CD4-positive, alpha-beta T cell treated with Interleukin-10 for 1 hour (primary cell): Measurements from ENCODE around the gene PLA2G4D.

Experiments
- DNase-seq: peaks from one replicate; pipeline ENCODE4 v3.0.0-alpha.2; 2020

Gene PLA2G4D, protein sequence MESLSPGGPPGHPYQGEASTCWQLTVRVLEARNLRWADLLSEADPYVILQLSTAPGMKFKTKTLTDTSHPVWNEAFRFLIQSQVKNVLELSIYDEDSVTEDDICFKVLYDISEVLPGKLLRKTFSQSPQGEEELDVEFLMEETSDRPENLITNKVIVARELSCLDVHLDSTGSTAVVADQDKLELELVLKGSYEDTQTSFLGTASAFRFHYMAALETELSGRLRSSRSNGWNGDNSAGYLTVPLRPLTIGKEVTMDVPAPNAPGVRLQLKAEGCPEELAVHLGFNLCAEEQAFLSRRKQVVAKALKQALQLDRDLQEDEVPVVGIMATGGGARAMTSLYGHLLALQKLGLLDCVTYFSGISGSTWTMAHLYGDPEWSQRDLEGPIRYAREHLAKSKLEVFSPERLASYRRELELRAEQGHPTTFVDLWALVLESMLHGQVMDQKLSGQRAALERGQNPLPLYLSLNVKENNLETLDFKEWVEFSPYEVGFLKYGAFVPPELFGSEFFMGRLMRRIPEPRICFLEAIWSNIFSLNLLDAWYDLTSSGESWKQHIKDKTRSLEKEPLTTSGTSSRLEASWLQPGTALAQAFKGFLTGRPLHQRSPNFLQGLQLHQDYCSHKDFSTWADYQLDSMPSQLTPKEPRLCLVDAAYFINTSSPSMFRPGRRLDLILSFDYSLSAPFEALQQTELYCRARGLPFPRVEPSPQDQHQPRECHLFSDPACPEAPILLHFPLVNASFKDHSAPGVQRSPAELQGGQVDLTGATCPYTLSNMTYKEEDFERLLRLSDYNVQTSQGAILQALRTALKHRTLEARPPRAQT

DNA sequence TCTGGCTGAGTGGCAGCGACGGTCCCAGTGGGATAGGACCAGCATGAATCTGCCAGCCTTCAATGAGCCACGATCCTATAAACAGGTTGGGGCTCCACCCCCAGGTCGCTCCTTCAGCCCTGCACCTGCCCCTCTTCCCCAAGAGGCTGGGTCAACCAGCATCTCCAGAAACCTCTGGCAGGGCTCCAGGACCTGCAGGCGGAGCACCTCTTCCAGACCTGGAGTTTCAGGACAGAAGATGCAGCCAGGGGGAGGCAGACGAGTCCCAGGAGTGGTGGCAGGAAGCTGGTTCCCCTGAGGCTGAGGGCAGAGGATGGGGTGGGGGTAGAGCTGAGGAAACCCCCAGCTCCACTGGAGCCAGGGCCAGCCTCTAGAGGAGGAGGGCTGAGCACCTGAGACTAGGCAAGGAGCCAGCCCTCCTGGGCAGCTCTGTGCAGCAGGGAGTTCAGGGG is at the start of gene PLA2G4D:
Gene PLA2G4D (minus strand): TSS at position 51 of the 452 bp plus-strand sequence. CDS start 103 bp downstream, outside the sequence.
- DNase-seq, result no peak

DNA sequence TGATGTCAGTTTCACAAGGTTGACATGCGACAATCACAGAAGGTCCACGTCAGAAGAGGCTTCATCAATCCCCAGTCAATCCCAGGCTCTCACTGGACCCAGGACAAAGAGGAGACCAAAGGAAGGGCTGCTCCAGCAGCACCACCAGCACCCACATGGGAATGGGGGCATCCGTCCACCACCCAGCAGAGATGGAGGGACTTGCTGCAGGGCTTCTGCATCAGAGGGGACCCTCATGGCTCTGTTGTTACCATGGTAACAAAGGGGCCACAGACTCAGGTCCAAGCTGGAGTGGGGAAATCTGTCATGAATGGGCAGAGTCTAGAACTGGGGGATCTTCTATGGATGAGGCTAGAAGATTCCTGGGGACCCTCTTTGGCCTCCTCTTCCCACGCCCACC is 49.0 kb upstream of the PLA2G4D start:
- DNase-seq, result no peak

DNA sequence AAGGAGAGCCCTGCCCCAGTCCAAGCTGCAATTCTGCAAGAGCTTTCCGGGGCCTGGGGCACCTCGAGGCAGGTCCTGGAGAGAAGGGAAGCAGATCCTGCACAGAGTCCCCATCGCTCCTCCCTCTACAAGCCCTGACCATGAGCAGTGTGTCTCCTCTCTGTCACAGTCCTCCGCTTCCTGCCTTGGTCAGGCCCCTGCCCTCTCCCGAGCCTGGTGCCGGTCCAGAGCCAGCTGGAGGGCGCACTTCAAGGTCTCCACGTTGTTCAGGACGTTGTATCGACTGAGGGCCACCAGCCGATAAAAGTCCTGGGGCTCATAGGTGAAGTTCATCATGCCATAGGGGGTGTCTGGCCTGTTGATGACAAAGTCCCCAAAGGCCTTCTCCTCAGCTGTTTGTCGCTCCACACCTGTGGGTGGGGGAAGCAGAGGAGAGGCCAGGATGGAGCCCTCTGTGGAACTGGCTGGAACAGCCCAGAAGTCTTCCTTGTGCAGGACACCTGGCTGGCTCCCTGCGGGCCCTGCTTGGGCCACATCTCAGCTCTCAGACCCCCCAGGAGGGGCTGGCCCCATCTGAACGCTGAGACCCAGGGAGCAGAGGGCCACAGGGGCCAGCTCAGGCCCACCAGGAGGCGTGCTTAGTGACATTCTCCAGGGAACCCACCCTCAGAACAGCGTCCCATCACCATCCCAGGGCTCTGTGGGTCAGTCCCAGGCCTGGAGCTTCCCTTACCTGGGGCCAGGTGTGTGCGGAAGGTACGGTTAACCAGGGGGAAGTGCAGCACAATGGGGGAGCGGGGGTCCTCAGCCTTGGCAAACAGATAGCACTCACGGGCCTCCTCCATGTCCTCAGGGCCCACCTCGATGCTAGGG is 47.7 kb upstream of the PLA2G4D start:
- DNase-seq, result no peak

DNA sequence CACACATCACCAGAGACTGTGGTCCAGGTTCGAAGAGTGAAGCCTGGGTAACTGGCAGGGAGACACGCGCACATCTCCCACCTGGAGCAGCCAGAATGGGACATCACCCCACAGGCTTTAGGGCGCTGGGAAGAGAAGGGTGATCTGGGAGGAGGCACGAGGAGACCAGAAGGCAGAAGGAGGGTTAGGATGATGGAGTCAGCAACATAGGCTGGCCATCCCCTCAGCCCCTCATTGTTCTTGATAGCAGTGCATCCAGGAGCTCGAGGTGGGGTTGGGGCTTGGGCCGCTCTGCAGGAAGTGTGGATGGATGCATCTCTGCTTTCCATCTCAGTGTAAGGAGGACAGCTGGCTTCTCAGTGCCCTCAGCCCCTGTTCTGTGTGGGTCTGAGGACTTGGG is 46.9 kb upstream of the PLA2G4D start:
- DNase-seq, result no peak

DNA sequence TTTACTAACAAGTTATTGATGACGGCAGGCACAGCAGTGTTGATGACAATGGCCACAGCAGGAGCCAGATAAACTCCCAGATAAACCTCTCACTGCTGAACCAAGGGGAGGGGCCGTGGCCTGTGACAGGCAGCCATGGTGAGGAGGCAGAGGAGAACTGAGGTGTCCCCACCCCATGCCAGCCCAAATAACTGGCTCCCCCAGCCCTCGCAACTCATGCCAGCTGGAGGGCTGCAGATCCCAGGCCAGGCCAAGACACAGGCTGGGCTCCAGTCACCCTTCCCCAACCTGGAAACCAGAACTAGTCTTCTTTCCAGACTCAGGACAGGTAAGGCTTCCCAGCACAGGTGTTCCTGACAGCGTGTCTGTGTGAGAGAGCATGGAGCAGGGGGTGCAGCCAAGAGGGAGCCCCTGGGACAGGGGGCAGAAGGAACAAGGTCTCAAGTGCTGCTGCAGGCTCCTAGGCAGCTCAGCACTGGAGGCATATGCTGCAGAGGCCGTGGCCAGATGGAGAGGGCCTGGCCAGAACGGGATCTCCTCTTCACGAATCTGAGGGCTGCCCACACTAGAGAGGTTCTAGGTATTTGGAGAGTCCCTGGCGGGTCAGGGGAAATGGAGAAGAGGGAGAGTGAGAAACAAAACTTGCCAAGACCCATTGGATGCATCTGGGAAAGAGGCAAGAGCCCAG is 46.2 kb upstream of the PLA2G4D start:
- no peak for DNase-seq

DNA sequence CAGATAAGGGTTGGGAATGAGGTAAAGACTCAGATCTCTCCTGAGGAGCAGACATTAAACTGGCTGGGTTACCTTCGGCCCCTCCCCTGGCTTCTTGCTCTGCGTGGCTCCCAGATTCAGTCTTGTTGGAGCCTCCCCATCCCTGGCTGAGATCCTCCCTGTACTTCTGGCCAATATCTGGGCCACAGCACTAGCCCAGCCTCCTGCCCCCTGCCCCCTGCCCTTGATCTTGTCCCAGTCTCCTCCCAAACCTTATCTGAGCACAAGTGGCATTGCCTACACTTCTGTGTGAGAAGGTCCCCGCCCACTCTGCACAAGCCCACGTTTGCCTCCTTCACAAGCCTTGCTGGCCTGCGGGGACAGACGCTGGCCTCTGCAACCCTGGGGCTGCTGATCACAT is 45.2 kb upstream of the PLA2G4D start:
- no peak for DNase-seq

DNA sequence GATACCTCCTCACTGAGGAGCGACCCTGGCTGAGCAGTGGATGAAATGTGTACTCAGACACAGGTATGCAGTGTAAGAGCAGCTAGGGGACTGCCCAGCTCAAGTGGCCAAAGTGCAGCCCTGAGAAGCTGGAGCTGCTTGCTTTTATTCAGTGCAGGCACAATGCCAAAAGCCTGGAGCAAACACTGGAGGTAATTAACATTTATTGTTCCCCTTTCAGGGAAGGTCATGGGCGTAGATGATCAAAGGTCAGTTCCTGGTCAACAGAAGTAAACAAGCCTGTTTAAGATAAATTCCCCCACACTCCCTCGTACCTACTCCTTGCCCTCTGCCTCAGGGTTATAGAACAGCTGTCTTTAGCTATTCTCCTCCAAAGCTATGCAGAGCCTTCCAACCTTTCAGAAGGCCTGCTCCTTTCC is 44.6 kb upstream of the PLA2G4D start:
- DNase-seq, result no peak

DNA sequence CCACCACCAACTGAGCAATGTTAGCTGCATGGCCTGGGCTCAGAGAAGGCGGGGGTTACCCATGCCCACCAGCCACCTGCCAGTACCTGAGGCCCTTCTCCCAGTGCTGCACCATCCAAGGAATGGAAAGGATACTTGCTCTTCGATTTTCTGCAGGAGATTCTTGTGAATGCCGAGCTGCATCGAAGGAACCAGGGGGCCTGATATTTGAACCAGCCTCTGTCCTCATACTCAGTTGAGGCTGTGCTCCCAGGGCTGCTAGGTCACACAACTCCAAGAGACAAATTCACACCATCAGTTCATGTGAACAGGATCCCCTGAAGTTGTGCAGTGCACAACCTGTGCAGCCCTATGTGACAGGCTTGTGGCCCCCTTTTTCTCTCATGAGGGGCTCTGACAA is 44.0 kb upstream of the PLA2G4D start:
- DNase-seq, result no peak

DNA sequence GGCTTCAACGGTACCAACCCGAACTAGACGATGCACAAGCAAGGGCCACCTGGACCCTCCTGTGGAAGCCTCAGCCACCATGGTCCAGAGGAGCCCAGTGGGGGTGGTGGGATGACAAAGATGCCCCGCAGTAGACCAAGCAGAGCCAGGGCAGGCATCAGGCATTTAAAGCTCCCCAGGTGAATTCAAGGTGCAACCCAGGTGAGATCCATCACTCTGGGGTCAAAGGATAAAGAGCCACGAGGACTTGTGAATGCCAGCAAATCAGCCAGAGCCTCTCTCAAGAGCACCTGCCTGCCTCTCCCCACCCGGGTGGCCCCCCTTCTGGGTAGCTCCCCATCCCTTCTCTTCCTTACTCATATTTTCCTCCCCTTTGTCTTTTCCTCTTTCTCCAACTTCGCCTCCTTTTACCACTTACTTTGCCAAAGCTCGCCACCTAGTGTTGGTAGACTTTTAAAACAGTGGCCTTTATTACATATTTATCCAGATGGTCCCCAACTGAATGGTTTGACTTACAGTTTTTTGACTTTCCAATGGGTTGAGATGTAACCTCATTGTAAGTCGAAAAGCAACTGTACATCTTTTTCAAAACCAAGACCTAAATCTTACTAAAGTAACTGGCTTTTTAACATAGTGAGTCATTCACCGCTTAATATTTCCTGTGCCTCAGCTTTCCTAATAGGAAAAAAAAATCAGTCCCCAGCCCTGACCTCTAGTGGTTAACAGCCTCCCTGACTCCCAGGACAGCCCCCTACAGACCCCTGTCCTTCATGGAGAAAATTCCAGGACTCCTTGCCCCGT is 43.3 kb upstream of the PLA2G4D start:
- DNase-seq, result peak; percentile 32

DNA sequence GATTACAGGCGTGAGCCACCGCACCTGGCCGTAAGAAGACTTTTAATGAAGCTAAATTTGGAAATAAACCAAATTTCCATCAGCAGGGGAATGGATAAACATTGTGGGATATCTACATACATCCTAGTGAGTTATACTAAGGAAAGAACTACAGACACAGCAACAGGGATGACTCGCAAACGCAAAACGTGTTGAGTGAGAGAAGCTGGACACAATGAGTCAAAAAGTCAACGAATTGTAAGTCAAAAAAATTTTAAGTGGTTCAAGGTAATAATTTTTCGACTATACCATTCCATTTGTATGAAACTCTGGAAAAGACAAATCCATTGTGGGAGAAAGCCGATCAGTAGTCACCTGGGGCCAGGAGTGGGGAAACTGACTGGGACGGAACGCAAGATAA is 42.2 kb upstream of the PLA2G4D start:
- no peak for DNase-seq

DNA sequence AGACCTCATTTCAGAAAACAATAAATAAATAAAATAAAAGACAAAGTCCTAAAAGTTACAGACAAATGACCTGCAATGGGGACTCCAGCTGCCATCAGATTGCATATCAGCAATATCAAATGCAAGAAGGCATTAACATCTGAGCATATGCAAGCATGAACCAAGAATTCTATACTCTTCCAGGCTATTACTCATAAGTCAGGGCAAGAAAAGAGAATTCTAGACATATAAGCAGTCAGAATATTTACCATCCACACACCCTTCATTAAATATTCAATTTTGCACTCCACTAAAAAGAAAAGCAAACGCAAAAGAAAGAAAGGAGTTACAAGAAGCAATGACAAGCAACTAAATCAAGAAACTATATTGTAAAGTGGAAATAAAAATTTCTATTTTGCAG is 41.0 kb upstream of the PLA2G4D start:
- no peak for DNase-seq

DNA sequence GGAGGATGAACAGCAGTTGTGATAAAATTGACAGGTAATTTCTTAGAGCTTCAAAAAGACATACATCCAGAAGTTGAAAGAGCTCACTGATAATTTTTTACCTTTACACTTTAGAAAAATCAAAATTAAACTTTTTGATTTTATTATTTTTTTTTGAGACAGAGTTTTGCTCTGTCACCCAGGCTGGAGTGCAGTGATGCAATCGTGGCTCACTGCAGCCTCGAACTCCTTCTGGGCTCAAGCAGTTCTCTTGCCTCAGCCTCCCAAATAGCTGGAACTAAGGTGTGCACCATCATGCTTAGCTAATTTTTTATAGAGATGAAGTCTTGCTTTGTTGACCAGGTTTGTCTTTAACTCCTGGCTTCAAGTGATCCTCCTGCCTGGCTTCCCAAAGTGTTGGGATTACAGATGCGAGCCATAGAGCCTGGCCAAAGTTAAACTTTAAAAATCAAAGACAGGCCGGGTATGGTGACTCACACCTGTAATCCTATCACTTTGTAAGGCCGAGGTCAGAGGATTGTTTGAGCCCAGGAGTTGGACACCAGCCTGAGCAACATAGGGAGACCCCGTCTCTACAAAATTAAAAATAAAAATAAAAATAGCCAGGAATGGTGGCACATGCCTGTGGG is 40.4 kb upstream of the PLA2G4D start:
- DNase-seq, result no peak

DNA sequence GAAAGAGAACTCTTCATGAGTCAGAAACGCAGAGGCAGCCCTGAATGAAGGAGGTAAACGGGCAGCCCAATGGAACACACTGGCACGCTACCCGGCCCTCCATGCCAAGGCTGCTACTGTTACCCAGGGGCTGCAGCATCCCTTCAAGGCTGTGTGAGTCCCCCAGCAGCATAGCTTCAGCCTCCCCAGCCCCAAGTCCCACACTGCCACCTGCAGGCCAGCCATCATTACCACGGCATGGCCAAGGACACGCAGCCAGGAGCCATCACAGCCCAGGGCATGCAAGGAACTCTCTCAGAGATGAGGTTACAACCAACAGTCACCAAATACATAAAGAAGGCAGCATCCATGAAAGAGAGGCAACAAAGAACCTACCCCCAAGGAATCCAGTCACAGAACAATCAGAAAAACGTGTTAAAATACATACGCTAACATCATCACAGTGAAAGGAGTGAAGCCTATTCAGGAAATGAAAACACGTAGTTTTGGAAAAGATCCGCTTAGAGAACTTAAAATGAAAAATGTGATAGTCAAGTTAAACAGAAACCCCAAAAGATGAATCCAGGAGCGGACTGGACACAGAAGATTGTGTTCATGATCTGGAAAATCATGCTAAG is 39.6 kb upstream of the PLA2G4D start:
- DNase-seq, result peak; percentile 30

DNA sequence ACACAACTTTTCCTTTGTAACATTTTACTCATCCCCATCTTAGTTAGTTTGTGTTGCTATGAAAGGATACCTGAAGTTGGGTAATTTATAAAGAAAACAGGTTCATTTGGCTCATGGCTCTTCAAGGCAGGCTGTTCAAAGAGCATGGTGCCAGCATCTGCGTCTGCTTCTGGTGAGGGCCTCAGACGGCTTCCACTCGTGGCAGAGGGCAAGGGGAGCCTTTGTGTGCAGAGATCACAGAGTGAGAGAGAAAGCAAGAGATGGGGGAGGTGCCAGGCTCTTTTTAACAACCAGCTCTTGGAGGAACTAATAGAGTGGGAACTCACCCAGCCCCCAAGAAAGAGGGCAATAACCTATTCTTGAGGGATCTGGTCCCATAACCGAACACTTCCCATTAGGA is 39.0 kb upstream of the PLA2G4D start:
- DNase-seq, result no peak

DNA sequence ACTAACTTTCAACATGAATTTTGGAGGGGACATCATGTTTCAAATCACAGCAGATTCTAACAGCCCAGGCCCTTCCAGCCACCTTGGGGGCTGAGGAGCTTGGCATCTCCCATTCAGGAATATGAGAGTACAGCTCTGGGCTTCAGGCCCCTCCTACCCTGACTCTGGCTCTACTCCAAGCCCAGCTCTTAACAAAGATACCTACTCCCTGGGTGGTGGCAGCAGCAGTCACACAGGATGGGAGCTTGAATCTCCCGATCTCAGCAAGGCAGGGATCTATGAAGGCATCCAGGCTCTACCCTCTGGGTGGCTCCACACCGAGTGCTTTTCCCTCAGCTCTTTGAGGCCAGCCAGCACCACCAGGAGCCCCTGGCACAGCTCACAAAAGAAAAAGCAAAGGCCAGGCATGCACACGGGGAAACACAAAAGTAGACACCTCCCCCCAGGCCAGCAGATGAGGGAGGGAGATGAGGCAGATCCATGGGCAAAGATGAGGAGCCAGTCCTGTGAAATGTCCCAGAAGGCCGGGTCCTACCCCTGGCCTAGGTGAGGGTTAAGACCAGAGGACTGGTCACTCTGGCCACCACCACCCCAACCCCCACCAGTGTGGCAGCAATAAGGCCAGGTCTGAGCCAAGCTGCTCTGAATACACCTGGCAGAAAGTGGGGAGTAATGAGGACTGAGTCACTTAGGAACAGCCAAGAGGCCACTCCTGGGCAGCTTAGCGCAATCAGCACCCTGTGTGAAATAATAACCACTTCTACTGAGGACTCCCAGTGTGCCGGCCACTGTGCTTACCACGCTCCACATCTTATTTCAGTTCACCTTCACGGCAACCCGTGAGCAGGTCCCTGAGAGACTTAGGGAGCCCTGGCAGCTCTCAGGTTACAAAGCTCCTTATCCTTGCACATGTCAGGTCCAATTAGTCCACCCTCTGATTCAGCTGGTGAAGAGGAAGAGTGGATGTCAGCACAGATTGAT is 37.8 kb upstream of the PLA2G4D start:
- no peak for DNase-seq

DNA sequence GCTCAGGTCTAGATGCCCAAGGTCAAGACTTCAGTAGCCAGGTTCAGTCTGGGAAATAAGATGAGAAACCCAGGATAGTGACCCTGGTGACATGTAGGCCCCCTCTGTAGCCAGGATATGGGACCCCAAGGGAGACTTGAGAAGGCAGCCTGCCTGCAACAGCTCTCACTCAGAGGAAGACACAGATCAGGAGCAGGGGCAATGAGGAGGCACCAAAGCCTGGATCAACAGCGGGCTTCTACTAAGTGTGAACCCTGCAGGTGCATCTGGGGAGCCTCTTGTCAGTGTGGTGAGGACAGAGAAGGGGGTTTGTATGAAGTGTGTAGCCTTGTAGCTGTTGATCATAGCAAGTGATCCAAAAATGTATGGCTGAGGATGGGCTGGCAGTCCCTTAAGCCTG is 36.6 kb upstream of the PLA2G4D start:
- DNase-seq, result no peak

DNA sequence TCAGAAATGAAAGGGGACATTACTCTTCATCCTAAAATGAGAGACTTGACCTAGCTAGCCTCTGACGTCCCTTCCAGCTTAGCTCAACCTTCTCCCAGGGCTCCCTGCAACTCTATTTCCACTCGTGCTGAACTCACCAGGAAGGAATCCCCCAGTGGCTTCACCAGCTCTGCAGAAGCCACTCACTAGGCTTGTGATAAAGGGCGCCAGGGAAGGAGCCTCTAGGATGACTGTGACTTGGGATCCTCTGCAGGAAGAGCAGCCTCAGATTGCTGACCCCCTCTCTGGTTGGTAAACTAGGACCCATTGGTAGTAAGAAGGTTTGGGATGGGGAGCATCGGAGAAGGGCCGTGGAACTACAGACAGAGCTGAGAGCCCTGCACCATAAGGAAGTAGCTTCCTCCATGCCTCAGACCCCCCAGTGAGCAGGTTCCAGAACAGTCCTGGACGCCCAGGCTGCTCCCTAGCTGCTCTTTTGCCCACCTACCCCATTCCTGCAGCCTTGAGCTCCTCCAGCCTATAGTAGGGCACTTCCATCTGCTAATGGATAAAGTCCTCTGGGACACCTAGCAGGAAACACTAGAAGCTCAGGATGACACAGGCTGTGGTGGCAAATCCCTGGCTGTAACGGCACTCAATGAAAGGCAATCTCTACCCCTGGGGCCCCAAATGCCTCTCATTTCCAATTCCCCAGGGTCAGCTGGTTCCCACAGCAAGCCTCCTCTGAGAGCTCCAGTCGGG is 36.1 kb upstream of the PLA2G4D start:
- DNase-seq, result no peak

DNA sequence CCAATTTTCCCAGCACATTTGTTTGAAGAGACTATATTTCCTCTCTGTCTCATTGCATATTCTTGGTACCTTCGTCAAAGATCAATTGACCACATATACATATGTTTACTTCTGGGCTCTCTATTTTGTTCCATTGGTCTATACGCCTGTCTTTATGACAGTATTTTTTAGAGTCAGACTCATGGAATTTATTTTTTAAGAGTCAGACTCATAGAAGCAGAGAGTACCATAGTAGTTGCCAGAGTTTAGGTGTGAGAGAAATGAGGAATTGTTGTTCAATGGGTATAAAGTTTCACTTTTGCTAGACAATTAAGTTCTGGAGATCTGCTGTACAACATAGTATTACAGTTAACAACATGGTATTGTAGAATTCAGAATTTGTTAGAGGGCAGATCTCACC is 35.0 kb upstream of the PLA2G4D start:
- DNase-seq, result no peak

DNA sequence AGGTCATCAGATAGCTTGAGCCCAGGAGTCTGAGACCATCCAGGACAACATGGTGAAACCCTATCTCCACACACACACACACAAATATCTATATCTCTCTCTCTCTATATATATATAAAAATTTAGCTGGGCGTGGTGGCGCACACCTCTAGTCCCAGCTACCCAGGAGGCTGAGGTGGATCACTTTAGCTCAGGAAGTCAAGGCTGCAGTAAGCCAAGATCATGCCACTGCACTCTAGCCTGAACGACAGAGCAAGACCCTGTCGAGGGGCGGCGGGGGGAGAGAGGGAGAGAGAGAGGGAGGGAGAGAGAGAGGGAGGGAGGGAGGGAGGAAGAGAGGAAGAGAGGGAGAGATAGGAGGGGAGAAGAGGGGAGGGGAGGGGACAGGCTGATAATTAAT is 34.1 kb upstream of the PLA2G4D start:
- DNase-seq, result no peak
